NCI-H526 treated with DMSO at 0.1 percent for 48 hours (cell line): ENCODE measurements around the gene SH3BGR.

Experiments
- DNase-seq: peaks from one replicate; lab custom pipeline; 2025; lab: John Stamatoyannopoulos, UW

SH3BGR gene

GRCh38 chr21:39456665-39457064 is 4.9 kb downstream of the SH3BGR start:
- DNase-seq: no peak

GRCh38 chr21:39461419-39461818 is 9.6 kb downstream of the SH3BGR start:
- DNase-seq: no peak

DNA sequence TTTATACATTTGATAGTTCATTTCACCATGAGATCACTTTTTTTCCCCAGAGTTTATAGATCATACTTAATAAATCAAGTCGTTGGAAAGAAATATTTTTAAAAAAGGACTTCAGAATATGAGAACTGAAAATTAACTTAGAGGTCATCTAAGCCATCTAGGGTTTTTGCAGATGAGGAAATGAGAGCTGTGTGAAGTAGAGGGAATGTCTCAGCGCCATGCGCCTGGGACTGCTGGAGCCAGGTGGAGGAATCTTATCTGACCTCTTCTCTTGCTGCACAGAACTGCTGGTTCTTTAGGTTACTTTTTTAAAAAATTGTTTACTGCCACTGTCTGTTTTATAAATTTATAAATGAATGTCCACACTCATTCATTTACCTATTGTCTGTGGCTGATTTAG is 11.5 kb downstream of the SH3BGR start:
- no peak for DNase-seq

GRCh38 chr21:39466584-39466983 is 14.8 kb downstream of the SH3BGR start:
- no peak for DNase-seq

- DNase-seq: no peak
Measured at GRCh38 chr21:39467746-39468145, 16.0 kb downstream of the SH3BGR start.

- no peak for DNase-seq
Measured at GRCh38 chr21:39468559-39468958, 16.8 kb downstream of the SH3BGR start.

- no peak for DNase-seq
Measured at GRCh38 chr21:39471598-39471997, 19.8 kb downstream of the SH3BGR start.

DNA sequence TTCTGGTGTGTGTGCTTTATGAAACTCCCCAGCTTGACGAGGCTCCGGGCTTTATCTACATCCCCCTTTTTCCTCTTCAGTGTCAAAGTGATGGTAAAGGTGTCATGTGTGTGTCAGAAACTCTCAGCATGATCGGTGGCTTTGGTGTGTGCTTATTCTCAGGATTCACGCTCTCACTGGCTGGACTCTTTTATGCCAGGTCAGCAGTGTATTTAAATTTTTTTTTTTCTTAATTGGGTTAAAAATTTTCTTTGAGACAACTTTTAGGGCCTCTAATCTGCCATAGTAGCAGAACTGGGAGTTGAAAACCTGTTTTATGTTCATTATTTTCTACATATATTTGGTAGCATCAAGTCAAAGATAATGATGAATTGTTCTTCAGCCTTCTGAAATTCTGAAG is 21.0 kb downstream of the SH3BGR start:
- DNase-seq: no peak

GRCh38 chr21:39474611-39475010 is 22.8 kb downstream of the SH3BGR start:
- DNase-seq: no peak

DNA sequence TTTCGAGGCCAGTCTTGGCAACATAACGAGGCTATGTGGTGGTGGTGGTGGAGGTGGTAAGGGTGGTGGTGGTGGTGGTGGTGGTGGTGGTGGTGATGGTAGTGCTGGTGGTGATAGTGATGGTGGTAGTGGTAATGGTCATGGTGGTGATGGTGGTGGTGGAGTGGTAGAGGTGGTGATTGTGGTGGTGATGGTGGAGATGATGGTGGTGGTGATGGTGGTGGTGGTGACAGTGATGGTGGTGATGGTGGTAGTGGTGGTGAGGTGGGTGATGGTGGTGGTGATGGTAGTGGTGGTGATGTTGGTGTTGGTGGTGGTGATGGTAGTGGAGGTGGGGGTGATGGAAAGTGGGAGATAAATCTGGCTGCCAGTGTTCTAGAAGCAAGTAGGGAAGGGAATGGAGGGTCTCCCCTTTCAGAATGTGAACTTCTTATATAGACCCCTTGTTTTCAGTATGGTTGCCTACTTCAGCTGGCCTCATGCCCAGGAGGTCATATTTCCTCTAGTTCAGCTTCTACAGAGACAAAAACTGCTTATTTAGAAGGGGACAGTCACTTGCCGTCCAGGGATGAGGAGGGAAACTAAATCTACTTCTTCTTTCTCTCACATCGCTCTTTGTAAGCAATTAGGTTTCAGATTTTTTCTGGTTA is 27.5 kb downstream of the SH3BGR start:
- DNase-seq: no peak

- no peak for DNase-seq
Measured at GRCh38 chr21:39479814-39480182, 28.0 kb downstream of the SH3BGR start.

- DNase-seq: no peak
Measured at GRCh38 chr21:39480271-39480670, 28.5 kb downstream of the SH3BGR start.

GRCh38 chr21:39481886-39482285 is 30.1 kb downstream of the SH3BGR start:
- no peak for DNase-seq

DNA sequence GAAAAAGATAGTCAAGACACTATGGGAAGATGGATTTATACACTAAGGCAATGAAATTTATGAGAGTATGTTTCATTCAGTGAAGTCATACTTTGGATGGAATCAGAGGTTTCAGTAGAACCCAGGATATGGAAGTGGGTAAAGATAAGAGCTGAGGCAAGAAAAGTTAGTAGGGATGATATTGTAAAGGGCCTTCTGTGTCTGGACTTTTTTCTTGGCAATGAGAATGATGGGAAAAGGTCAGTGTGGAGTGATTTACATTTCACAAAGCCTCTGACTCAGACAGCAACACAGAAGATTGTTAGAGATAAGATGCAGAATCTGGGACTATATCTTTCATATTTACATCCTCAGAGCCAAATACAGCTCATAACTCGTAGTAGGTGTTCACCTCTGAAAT is 32.1 kb downstream of the SH3BGR start:
- DNase-seq: no peak

DNA sequence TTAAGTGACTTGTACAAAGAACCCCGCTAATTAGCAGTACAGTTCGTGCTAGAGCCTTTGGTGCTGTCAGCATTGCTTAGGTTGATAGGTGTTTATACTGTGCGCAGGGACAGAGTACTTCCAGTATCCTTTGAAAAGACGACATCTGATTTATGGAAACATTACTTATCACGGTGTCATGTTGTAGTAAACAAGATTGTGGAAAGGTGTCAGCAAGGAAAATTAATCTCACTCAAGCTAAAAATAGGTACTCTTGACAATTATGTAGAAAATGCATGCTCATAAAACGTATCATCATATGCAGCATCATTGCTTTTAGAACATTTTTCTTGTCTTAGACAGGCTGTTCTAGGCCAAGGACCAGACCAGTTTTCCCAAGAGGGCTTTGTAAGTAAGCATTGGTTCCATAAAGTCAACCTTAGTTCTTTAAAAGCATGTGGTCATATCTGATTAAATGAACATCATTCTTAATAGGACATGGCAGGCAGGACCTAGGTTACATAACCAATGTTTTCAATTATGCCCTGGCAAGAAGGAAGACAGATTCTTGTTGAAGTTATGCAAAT is 33.0 kb downstream of the SH3BGR start:
- DNase-seq: no peak

DNA sequence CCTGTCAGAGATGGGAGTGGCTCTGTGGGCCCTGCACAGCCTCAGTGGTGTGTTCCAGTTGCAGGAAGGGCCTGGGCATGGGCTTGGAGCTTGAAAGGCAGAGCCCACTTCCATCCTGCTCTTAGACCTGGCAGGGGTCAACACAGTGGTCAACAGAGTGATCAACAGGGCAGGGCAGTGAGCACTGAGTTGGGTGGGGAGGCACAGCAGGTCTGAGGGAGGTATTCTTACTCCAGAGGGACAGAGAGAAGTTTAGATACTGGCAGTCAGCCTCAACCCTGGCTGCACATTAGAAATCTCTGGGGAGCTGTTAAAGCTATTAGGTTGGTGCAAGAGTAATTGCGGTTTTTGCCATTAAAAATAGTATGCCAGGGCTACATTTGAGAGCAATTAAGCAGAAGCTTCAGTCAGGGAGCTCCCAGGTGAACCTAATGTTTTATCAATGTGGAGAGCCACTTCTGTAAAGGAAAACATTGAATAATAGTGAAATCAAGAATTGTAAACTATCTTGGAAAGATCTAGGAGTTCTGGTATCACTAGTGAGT is 37.7 kb downstream of the SH3BGR start:
- peak; percentile 13 for DNase-seq

- no peak for DNase-seq
Measured at GRCh38 chr21:39499156-39499555, 47.4 kb downstream of the SH3BGR start.

DNA sequence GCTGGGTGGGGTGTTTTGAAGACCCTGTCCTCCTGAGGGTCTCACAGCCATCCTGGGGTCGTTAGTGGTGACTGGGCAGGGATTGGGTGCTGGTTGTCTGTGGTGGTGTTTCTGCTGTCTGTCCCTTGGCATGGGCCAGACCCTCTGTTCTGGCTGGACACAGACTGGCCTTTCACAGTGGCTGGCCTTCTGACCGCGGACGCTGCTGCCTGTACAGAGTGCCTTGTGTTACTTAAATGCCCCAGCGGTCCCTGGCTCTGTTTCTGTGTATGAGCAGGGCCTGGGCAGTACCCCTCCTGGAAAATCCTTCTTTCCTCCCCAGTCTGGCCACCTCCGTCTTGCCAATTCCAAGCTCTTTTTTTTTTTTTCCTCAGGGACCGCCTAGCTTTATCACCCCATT is 50.9 kb downstream of the SH3BGR start:
- no peak for DNase-seq

- no peak for DNase-seq
Measured at GRCh38 chr21:39503123-39503762, 51.5 kb downstream of the SH3BGR start.

- DNase-seq: no peak
Measured at GRCh38 chr21:39504230-39504629, 52.5 kb downstream of the SH3BGR start.

DNA sequence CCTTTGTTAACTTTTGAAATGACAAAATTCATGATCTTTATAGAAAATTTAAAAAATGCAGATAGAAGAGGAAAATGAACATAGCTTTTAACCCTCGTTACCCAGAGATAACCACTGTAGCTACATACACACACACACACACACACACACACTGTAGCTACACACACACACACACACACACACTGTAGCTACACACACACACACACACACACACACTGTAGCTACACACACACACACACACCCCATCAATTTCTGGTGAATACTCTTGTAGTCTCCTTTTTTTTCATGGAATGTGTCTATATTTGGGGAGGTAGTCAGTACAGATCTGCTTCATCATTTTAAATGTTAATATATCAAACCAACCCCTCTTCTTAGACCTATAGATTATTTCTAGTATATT is 58.5 kb downstream of the SH3BGR start:
- no peak for DNase-seq

DNA sequence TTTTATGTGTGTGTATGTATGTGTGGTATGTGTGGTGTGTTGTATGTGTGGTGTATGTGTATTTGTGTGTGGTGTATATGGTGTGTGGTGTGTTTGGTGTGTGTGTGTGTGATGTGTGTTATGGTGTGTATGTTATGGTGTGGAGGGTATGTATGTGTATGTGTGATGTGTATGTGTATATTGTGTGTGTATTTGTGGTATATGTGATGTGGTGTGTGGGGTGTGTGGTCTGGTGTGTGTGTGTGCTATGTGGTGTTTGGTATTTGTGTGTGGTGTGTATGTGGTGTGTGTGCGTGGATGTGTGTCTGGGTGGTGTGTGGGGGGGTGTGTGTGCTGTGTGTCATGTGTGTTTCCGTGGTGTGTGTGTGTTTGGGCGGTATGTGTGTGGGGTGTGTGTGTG is 59.3 kb downstream of the SH3BGR start:
- DNase-seq: no peak

GRCh38 chr21:39513735-39514134 is 62.0 kb downstream of the SH3BGR start:
- no peak for DNase-seq
